ENCODE data around the gene ITPRIP.

The ITPRIP gene

DNA sequence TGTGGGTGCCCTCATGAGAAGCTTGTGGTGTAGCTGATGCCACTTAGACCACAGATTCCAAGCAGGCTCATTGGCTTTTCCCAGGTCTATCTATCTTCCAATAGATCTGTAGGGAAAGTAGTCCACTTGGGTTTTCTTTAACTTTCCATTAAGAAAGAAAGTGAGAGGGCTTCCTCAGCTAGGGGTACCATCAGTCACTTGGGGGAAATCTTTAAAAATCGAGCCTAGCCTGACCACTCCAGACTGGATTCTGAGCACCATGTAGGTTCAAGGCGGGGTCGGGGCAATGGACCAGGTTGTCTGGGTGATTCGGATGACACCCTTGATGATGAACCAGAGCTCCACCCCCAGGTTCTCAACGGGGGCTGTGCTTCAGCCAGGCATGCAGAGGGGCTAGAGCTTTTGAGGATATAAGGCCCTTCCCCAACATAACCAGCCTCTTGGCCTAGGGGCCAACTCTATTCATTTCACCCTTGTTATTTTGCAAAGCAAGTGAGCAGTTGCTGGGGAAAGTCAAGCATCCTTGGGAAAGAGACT, 27.0 kb downstream of the ITPRIP start:
- TF ChIP-seq CTCF (IDR thresholded peaks at IDR 0.05; ENCODE audit: unreplicated experiment in 3 of 3) = no peak
- Mint-ChIP-seq H3K27ac (no peak overlapping the region), H3K36me3 (ENCODE audit: low read depth) (peaks cover 30% of the 10 kb centered on the region), H3K9me3 (no peaks in the 10 kb centered on the region), H3K4me3 (no peak overlapping the region), H3K27me3 (ENCODE audit: low read depth) (no peaks in the 10 kb centered on the region), H3K4me1 (peaks cover 8% of the 10 kb centered on the region)

DNA sequence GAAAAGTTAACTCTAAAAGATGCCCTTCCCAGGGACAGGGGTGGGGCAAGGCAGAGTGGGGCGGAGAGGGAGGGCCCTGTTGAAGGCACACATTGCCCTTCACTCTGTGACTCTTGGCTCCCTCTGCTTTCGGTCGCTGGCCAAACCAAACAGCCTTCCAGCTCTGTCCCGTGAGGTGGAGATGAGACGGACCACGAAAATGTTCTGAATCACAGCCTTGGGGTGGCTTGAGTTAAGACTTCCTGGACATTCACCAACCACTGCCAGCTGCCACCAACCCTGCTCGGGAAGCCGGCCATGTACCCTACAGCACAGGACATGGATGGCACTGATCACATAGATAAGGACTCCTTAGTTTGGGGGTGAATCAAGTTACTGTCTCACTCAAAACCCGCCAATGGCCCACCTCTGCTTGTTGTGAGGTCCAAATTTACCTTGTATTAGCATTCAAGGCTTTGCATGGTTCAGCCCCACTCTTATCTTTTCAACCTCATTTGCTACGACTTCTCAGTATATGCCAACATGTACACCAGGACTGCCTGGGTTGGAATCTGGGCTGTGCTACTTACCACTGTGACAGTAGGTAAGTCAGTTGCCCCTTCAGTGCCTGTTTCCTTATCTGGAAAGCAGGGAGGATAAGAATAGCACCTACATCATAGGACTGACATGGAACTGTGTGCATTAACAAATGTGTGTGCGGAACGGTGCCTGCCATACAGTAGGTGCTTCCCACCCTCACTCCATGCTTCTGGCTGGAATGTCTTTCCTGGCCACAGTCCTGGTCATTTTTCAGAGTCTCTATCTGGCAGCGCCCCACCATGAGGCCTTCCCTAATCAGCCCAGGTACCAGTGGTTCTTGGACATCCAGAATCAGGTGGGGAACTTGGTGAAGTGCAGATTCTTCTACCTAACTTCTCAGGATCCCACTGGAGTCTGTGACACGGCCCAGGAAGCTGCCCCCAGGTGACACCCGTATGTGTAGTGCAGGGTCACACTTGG, 28.0 kb downstream of the ITPRIP start:
- no peak for TF ChIP-seq CTCF (IDR thresholded peaks at IDR 0.05; ENCODE audit: unreplicated experiment in 3 of 3)
- Mint-ChIP-seq H3K4me3 (no peak overlapping the region), H3K27ac (no peak overlapping the region), H3K4me1 (peaks cover 14% of the 10 kb centered on the region), H3K27me3 (ENCODE audit: low read depth) (peaks cover 4% of the 10 kb centered on the region), H3K36me3 (ENCODE audit: low read depth) (peaks cover 25% of the 10 kb centered on the region), H3K9me3 (no peaks in the 10 kb centered on the region)

GRCh38 chr10:104308439-104308903, 29.8 kb downstream of the ITPRIP start:
- H3K9me3 Mint-ChIP-seq = peaks cover 2% of the 10 kb centered on the region
- H3K27me3 Mint-ChIP-seq (ENCODE audit: low read depth) = peaks cover 4% of the 10 kb centered on the region
- no peak overlapping the region for H3K4me3 Mint-ChIP-seq
- peaks cover 21% of the 10 kb centered on the region for H3K36me3 Mint-ChIP-seq (ENCODE audit: low read depth)
- peaks cover 19% of the 10 kb centered on the region for H3K4me1 Mint-ChIP-seq
- TF ChIP-seq CTCF (IDR thresholded peaks at IDR 0.05; ENCODE audit: unreplicated experiment in 3 of 3) = no peak
- no peak overlapping the region for H3K27ac Mint-ChIP-seq

GRCh38 chr10:104307576-104308438, 30.5 kb downstream of the ITPRIP start:
- H3K9me3 Mint-ChIP-seq = peaks cover 2% of the 10 kb centered on the region
- peaks cover 19% of the 10 kb centered on the region for H3K4me1 Mint-ChIP-seq
- H3K27me3 Mint-ChIP-seq (ENCODE audit: low read depth) = peaks cover 4% of the 10 kb centered on the region
- no peak overlapping the region for H3K27ac Mint-ChIP-seq
- peaks cover 14% of the 10 kb centered on the region for H3K36me3 Mint-ChIP-seq (ENCODE audit: low read depth)
- no peak overlapping the region for H3K4me3 Mint-ChIP-seq
- TF ChIP-seq CTCF (IDR thresholded peaks at IDR 0.05; ENCODE audit: unreplicated experiment in 3 of 3) = no peak

- Mint-ChIP-seq H3K27me3 (ENCODE audit: low read depth) (peaks cover 4% of the 10 kb centered on the region), H3K9me3 (peaks cover 2% of the 10 kb centered on the region), H3K27ac (no peak overlapping the region), H3K4me1 (peaks cover 11% of the 10 kb centered on the region), H3K36me3 (ENCODE audit: low read depth) (peaks cover 7% of the 10 kb centered on the region), H3K4me3 (no peak overlapping the region)
- no peak for TF ChIP-seq CTCF (IDR thresholded peaks at IDR 0.05; ENCODE audit: unreplicated experiment in 3 of 3)
Observed at GRCh38 chr10:104306897-104307296, 31.4 kb downstream of the ITPRIP start.

Data from nephron (organoid).